ENCODE data around the gene IFT27.

IFT27 gene

GRCh38 chr22:36781656-36782627 is 6.0 kb upstream of the IFT27 start:
- peak; percentile 90 for DNase-seq
- H3K27me3 Mint-ChIP-seq, result peaks cover 45% of the 10 kb centered on the region
- CTCF ChIA-PET, result interaction anchor here (0.6 to 16.6 kb wide), 10 partner anchors 27 to 1411 kb away, joined by 3 to 211 read pairs (median 4); partner anchors contain the start of gene NCF4
- no peak overlapping the region for H3K27ac Mint-ChIP-seq
- no peaks in the 10 kb centered on the region for H3K9me3 Mint-ChIP-seq
- H3K4me1 Mint-ChIP-seq, result peaks cover 22% of the 10 kb centered on the region
- no peak overlapping the region for H3K4me3 Mint-ChIP-seq
- H3K36me3 Mint-ChIP-seq, result no peaks in the 10 kb centered on the region

- no peak overlapping the region for H3K4me3 Mint-ChIP-seq
- peaks cover 11% of the 10 kb centered on the region for H3K27me3 Mint-ChIP-seq
- no peak for DNase-seq
- CTCF ChIA-PET, result interaction anchor here (1.3 to 16.6 kb wide), 3 partner anchors 79 to 267 kb away, joined by 3 to 211 read pairs (median 4); partner anchors contain the start of gene NCF4
- H3K27ac Mint-ChIP-seq, result peak overlapping the region; percentile 30
- H3K4me1 Mint-ChIP-seq, result peaks cover 38% of the 10 kb centered on the region
- no peaks in the 10 kb centered on the region for H3K9me3 Mint-ChIP-seq
- no peaks in the 10 kb centered on the region for H3K36me3 Mint-ChIP-seq
Observed at GRCh38 chr22:36778020-36778419, 2.1 kb upstream of the IFT27 start.

GRCh38 chr22:36776722-36777121 is 803 bp upstream of the IFT27 start:
- Mint-ChIP-seq H3K4me3 (peak overlapping the region; percentile 81), H3K36me3 (no peaks in the 10 kb centered on the region), H3K27me3 (no peaks in the 10 kb centered on the region), H3K27ac (peak overlapping the region; percentile 90), H3K9me3 (no peaks in the 10 kb centered on the region), H3K4me1 (peaks cover 28% of the 10 kb centered on the region)
- CTCF ChIA-PET, result interaction anchor here (1.0 to 3.8 kb wide), 5 partner anchors 20 to 246 kb away, joined by 4 to 18 read pairs (median 5); no protein-coding TSS in a partner anchor
- no peak for DNase-seq

GRCh38 chr22:36775586-36775963 is 344 bp downstream of the IFT27 start:
- DNase-seq, result peak; percentile 65
- Mint-ChIP-seq H3K4me1 (peaks cover 26% of the 10 kb centered on the region), H3K27me3 (no peaks in the 10 kb centered on the region), H3K4me3 (peak overlapping the region; percentile 81), H3K9me3 (no peaks in the 10 kb centered on the region), H3K27ac (peak overlapping the region; percentile 77), H3K36me3 (no peaks in the 10 kb centered on the region)
- CTCF ChIA-PET, result interaction anchor here (1.0 to 3.8 kb wide), 8 partner anchors 11 to 228 kb away, joined by 4 to 18 read pairs (median 6); no protein-coding TSS in a partner anchor

- peaks cover 26% of the 10 kb centered on the region for H3K4me1 Mint-ChIP-seq
- DNase-seq, result peak; percentile 34
- H3K9me3 Mint-ChIP-seq, result no peaks in the 10 kb centered on the region
- no peak overlapping the region for H3K4me3 Mint-ChIP-seq
- no peaks in the 10 kb centered on the region for H3K36me3 Mint-ChIP-seq
- no peak overlapping the region for H3K27ac Mint-ChIP-seq
- H3K27me3 Mint-ChIP-seq, result no peaks in the 10 kb centered on the region
- CTCF ChIA-PET, result interaction anchor here (0.7 to 3.8 kb wide), 11 partner anchors 9 to 263 kb away, joined by 4 to 18 read pairs (median 5); no protein-coding TSS in a partner anchor
Observed at GRCh38 chr22:36773935-36774334, 2.0 kb downstream of the IFT27 start.

- Mint-ChIP-seq H3K9me3 (no peaks in the 10 kb centered on the region), H3K4me3 (no peak overlapping the region), H3K4me1 (peaks cover 21% of the 10 kb centered on the region), H3K27me3 (no peaks in the 10 kb centered on the region), H3K27ac (no peak overlapping the region), H3K36me3 (no peaks in the 10 kb centered on the region)
- CTCF ChIA-PET, result interaction anchor here (1.6 kb wide), 1 partner anchor 225 kb away, joined by 4 read pairs; no protein-coding TSS in a partner anchor
- no peak for DNase-seq
Observed at GRCh38 chr22:36772451-36772850, 3.5 kb downstream of the IFT27 start.

- H3K4me3 Mint-ChIP-seq, result no peak overlapping the region
Observed at GRCh38 chr22:36771356-36772063, 4.4 kb downstream of the IFT27 start.

GRCh38 chr22:36770513-36771231 is 5.2 kb downstream of the IFT27 start:
- Mint-ChIP-seq H3K4me1 (peaks cover 9% of the 10 kb centered on the region), H3K36me3 (no peaks in the 10 kb centered on the region), H3K9me3 (no peaks in the 10 kb centered on the region), H3K4me3 (no peak overlapping the region), H3K27me3 (no peaks in the 10 kb centered on the region), H3K27ac (no peak overlapping the region)
- CTCF ChIA-PET, result no interaction called here
- DNase-seq, result no peak

More at GRCh38 chr22:36771356-36772063, 4.4 kb downstream of the IFT27 start:
- no peaks in the 10 kb centered on the region for H3K27me3 Mint-ChIP-seq
- peaks cover 12% of the 10 kb centered on the region for H3K4me1 Mint-ChIP-seq
- no peak for DNase-seq
- no peaks in the 10 kb centered on the region for H3K9me3 Mint-ChIP-seq
- H3K27ac Mint-ChIP-seq, result no peak overlapping the region
- no peaks in the 10 kb centered on the region for H3K36me3 Mint-ChIP-seq
- CTCF ChIA-PET, result interaction anchor here (0.8 kb wide), 1 partner anchor 13 kb away, joined by 3 read pairs; no protein-coding TSS in a partner anchor

- no peak overlapping the region for H3K4me3 Mint-ChIP-seq
- no peaks in the 10 kb centered on the region for H3K36me3 Mint-ChIP-seq
- H3K27ac Mint-ChIP-seq, result no peak overlapping the region
- DNase-seq, result no peak
- no peaks in the 10 kb centered on the region for H3K27me3 Mint-ChIP-seq
- CTCF ChIA-PET, result no interaction called here
- H3K4me1 Mint-ChIP-seq, result peaks cover 4% of the 10 kb centered on the region
- H3K9me3 Mint-ChIP-seq, result no peaks in the 10 kb centered on the region
Observed at GRCh38 chr22:36769541-36770512, 6.1 kb downstream of the IFT27 start.

GRCh38 chr22:36768616-36769015 is 7.3 kb downstream of the IFT27 start:
- Mint-ChIP-seq H3K4me1 (no peaks in the 10 kb centered on the region), H3K9me3 (no peaks in the 10 kb centered on the region), H3K36me3 (no peaks in the 10 kb centered on the region), H3K27me3 (no peaks in the 10 kb centered on the region), H3K4me3 (no peak overlapping the region), H3K27ac (no peak overlapping the region)
- CTCF ChIA-PET, result interaction anchor here (1.4 kb wide), 1 partner anchor 12 kb away, joined by 3 read pairs; no protein-coding TSS in a partner anchor
- DNase-seq, result no peak

- no peak for DNase-seq
- H3K4me3 Mint-ChIP-seq, result no peak overlapping the region
- no peaks in the 10 kb centered on the region for H3K9me3 Mint-ChIP-seq
- no peaks in the 10 kb centered on the region for H3K4me1 Mint-ChIP-seq
- no peaks in the 10 kb centered on the region for H3K36me3 Mint-ChIP-seq
- no peak overlapping the region for H3K27ac Mint-ChIP-seq
- CTCF ChIA-PET, result interaction anchor here (1.4 kb wide), 1 partner anchor 11 kb away, joined by 3 read pairs; no protein-coding TSS in a partner anchor
- H3K27me3 Mint-ChIP-seq, result no peaks in the 10 kb centered on the region
Observed at GRCh38 chr22:36768141-36768540, 7.8 kb downstream of the IFT27 start.

- no peaks in the 10 kb centered on the region for H3K4me1 Mint-ChIP-seq
- CTCF ChIA-PET, result interaction anchor here (1.4 kb wide), 1 partner anchor 10 kb away, joined by 3 read pairs; no protein-coding TSS in a partner anchor
- H3K9me3 Mint-ChIP-seq, result no peaks in the 10 kb centered on the region
- peak overlapping the region; percentile 52 for H3K27ac Mint-ChIP-seq
- H3K4me3 Mint-ChIP-seq, result no peak overlapping the region
- no peak for DNase-seq
- no peaks in the 10 kb centered on the region for H3K36me3 Mint-ChIP-seq
- no peaks in the 10 kb centered on the region for H3K27me3 Mint-ChIP-seq
Observed at GRCh38 chr22:36767035-36767775, 8.7 kb downstream of the IFT27 start.
